Activated gamma-delta T cell treated with anti-CD3 and anti-CD28 coated beads, Interleukin-2, amount 50 U/mL, for 16 hours (primary cell): Measurements from ENCODE around the gene SPACDR.

Source experiments
- DNase-seq: peaks from one replicate; pipeline ENCODE4 v3.0.0-alpha.2; 2020; ENCODE audit warnings: low read depth

The SPACDR gene

GRCh38 chr7:100411101-100411500, 53.0 kb downstream of the SPACDR start:
- no peak for DNase-seq

DNA sequence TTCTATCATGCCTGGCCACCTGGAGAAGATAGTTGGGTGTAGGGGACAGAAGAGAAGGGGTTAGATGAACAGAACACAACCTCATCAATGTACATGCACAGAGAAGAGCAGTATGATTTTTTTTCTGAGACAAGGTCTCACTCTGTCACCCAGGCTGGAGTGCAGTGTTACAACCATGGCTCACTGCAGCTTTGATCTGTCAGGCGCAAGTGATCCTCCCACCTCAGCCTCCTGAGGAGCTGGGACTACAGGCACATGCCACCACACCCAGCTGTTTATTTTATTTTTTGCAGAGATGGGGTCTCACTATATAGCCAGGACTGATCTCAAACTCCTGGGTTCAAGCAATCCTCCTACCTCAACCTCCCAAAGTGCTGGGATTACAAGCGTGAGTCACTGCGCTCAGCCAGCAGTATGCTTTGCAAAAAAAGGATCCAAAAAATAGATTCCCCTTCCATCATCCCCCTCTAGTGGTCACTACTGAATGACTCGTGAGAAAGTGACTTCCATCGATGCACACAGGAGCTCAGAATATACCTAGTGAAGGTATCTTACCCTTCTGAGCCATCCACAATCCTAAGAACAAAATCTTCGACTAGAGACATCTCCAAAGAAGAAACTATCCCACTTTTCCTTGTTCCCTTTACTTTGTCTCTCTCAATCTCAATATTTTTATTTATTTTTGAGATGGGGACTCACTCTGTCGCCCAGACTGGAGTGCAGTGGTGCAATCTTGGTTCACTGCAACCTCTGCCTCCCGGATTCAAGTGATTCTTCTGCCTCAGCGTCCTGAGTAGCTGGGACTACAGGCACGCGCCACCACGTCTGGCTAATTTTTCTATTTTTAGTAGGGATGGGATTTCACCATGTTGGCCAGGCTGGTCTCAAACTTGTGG, 56.5 kb downstream of the SPACDR start:
- peak; percentile 32 for DNase-seq

- no peak for DNase-seq
These were observed 57.3 kb downstream of the SPACDR start for GRCh38 chr7:100406767-100407166.
